Hepatocyte (in vitro differentiated cells): ENCODE results near the gene DDX52. TPM values are rescaled to one million over a fixed set of nuclear protein-coding genes. Genes with fewer than 3 reads are reported as not detected.
"Not testable (repeated sequence)": the region's sequence is repeated elsewhere in the genome, so short reads cannot be mapped to it uniquely, and the experiment has no call there.

Source experiments
- DNase-seq: peaks from one replicate; pipeline ENCODE4 v3.0.0-alpha.2; 2016; ENCODE audit warnings: low spot score
- H2AFZ ChIP-seq: fragments of 200-600 bp; sonication (generic); 2 replicates; pipeline ENCODE4 v1.6.0; 2016; ENCODE audit warnings: antibody characterized with exemption, mild to moderate bottlenecking
- H3K27ac ChIP-seq: fragments of 200-600 bp; sonication (generic); 2 replicates; pipeline ENCODE4 v1.5.1; 2016; ENCODE audit warnings: mild to moderate bottlenecking
- H3K27me3 ChIP-seq: fragments of 200-600 bp; sonication (generic); 2 replicates; pipeline ENCODE4 v1.6.1; 2016
- H3K36me3 ChIP-seq: fragments of 200-600 bp; sonication (generic); replicated peaks from 2 replicates; pipeline ENCODE4 v1.5.1; 2016; ENCODE audit warnings: low read depth; ENCODE audit not compliant: insufficient read depth
- H3K4me1 ChIP-seq: fragments of 200-600 bp; sonication (generic); 2 replicates; pipeline ENCODE4 v1.5.1; 2016; ENCODE audit warnings: mild to moderate bottlenecking, moderate library complexity; ENCODE audit not compliant: insufficient read depth
- H3K4me2 ChIP-seq: fragments of 200-600 bp; sonication (generic); 2 replicates; pipeline ENCODE4 v1.6.0; 2016
- H3K4me3 ChIP-seq: fragments of 200-600 bp; sonication (generic); 2 replicates; pipeline ENCODE4 v1.5.1; 2016; ENCODE audit warnings: mild to moderate bottlenecking
- H3K79me2 ChIP-seq: fragments of 200-600 bp; sonication (generic); 2 replicates; pipeline ENCODE4 v1.6.0; 2017; ENCODE audit warnings: mild to moderate bottlenecking
- H3K9me2 ChIP-seq: fragments of 200-600 bp; sonication (generic); replicated peaks from 2 replicates; pipeline ENCODE4 v1.6.0; 2017; ENCODE audit warnings: mild to moderate bottlenecking; ENCODE audit not compliant: insufficient read depth
- H3K9me3 ChIP-seq: fragments of 200-600 bp; sonication (generic); 2 replicates; pipeline ENCODE4 v1.5.1; 2016; ENCODE audit warnings: low read depth, mild to moderate bottlenecking
- H4K20me1 ChIP-seq: fragments of 200-600 bp; sonication (generic); 2 replicates; pipeline ENCODE4 v1.6.0; 2016; ENCODE audit warnings: mild to moderate bottlenecking; ENCODE audit not compliant: insufficient read depth, poor library complexity, severe bottlenecking
- CTCF ChIP-seq: fragments of 200-600 bp; sonication (generic); IDR thresholded peaks from 2 replicates; pipeline ENCODE4 v1.5.1; 2016; ENCODE audit warnings: antibody characterized with exemption, mild to moderate bottlenecking; ENCODE audit not compliant: poor library complexity
- EZH2 ChIP-seq: fragments of 200-600 bp; sonication (generic); IDR thresholded peaks from 2 replicates; pipeline ENCODE4 v1.6.1; 2016; ENCODE audit warnings: antibody characterized with exemption, mild to moderate bottlenecking, borderline replicate concordance
- EZH2phosphoT487 ChIP-seq: fragments of 200-600 bp; sonication (generic); IDR thresholded peaks from one replicate; pipeline ENCODE4 v1.6.1; 2018; ENCODE audit warnings: antibody characterized with exemption, mild to moderate bottlenecking, low read depth, moderate library complexity; ENCODE audit not compliant: unreplicated experiment, severe bottlenecking
- WGBS: methylation state at CpG from one replicate; pipeline ENCODE4 v1.1.6; 2016; ENCODE audit warnings: low lambda C conversion rate; ENCODE audit errors: missing lambda C conversion rate; 5-methylcytosine and 5-hydroxymethylcytosine counted together
- polyA plus RNA-seq: library from polyadenylated mRNA; unstranded; fragments of >200 nt; fragmentation: Nextera tagmentation; extraction: Ambion mirVana; gene quantifications from 2 replicates; pipeline ENCODE4 v1.2.1, GENCODE V29; 2016
- total RNA-seq: library from RNA; depleted of rRNA; stranded (reverse); fragments of >200 nt; gene quantifications from 2 replicates; pipeline ENCODE4 v1.2.3, GENCODE V29; 2014

Gene DDX52
- total and polyA plus RNA-seq, 2 experiments from 2014 or later, result 31.0 to 45.7 TPM

DNA sequence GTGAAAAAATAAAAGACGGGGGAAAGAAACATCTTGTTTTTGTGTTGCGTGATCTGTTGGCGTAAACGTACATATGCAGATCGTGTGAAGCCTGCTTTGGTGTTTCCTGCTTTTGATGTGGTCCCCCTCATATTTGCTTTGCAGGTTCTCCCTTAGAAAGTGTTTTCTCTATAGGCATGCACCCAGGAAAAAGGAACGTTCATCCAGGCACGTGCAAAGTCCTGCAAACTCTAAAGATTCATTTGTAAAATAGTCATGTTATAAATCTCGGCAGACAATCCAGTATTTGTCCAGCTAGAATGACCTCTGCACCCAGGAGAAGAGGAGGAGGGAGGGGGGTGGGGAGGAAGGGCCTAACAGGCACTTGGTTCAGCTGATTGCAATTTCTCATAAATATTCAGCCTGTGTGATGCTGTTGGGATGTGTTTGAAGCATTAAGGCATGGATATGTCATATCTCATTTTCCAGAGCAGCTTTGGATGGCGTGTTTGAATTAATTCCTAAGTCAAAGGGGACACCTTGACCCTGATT, 40.3 kb upstream of the DDX52 start:
- Histone ChIP-seq H3K27ac (peak overlapping the region; percentile 91), H3K4me1 (peaks cover 16% of the 10 kb centered on the region), H3K4me3 (no peak overlapping the region), H3K36me3 (no peaks in the 10 kb centered on the region), H3K27me3 (no peaks in the 10 kb centered on the region), H3K9me2 (no peaks in the 10 kb centered on the region), H3K79me2 (no peaks in the 10 kb centered on the region), H3K9me3 (no peaks in the 10 kb centered on the region), H4K20me1 (no peaks in the 10 kb centered on the region), H2AFZ (no peak overlapping the region), H3K4me2 (no peak overlapping the region)
- 51% methylated on average over 9 of the region's 9 CpGs for WGBS
- no peak for TF ChIP-seq CTCF
- no peak for TF ChIP-seq EZH2
- no peak for TF ChIP-seq EZH2phosphoT487
- no peak for DNase-seq

DNA sequence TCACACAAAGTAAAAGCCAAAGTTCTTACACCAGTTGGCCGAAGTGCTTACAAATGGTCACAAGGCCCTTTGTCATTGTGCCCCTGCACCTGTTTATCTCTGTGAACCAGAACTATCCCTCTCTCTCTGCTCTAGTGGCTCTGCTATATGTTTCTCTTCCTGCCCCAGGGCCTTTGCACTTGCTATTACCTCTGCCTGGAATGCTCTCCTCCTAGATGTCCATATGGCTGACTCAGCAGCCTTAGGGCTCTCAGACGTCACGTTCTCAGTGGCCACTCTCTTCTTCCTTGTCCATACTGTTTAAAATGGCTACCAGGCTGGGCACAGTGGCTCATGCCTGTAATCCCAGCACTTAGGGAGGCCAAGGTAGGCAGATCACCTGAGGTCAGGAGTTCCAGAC, 38.8 kb upstream of the DDX52 start:
- H3K9me2 ChIP-seq, result no peaks in the 10 kb centered on the region
- no peak for DNase-seq
- H3K4me1 ChIP-seq, result peaks cover 19% of the 10 kb centered on the region
- H3K27me3 ChIP-seq, result no peaks in the 10 kb centered on the region
- H3K36me3 ChIP-seq, result no peaks in the 10 kb centered on the region
- H3K4me3 ChIP-seq, result no peak overlapping the region
- no peaks in the 10 kb centered on the region for H4K20me1 ChIP-seq
- no peak overlapping the region for H2AFZ ChIP-seq
- H3K9me3 ChIP-seq, result no peaks in the 10 kb centered on the region
- no peaks in the 10 kb centered on the region for H3K79me2 ChIP-seq
- peak overlapping the region; percentile 60 for H3K27ac ChIP-seq
- 96% methylated on average over 3 of the region's 3 CpGs for WGBS
- H3K4me2 ChIP-seq, result no peak overlapping the region
- TF ChIP-seq CTCF (no peak), EZH2 (no peak)

- WGBS, result 95% methylated on average over 1 of the region's 2 CpGs
- not testable (repeated sequence) for H3K4me2 ChIP-seq, H4K20me1 ChIP-seq, H3K36me3 ChIP-seq, H3K9me2 ChIP-seq, H3K9me3 ChIP-seq, H2AFZ ChIP-seq, H3K27me3 ChIP-seq, H3K79me2 ChIP-seq, H3K27ac ChIP-seq, DNase-seq, H3K4me3 ChIP-seq
- H3K4me1 ChIP-seq, result peaks cover 30% of the 10 kb centered on the region
These were observed 36.7 kb upstream of the DDX52 start for GRCh38 chr17:37679995-37680394.

- TF ChIP-seq CTCF (no peak), EZH2phosphoT487 (no peak)
- no peaks in the 10 kb centered on the region for H3K27me3 ChIP-seq
- no peak overlapping the region for H3K4me3 ChIP-seq
- DNase-seq, result no peak
- peak overlapping the region; percentile 98 for H3K27ac ChIP-seq
- no peaks in the 10 kb centered on the region for H4K20me1 ChIP-seq
- no peaks in the 10 kb centered on the region for H3K9me3 ChIP-seq
- no peaks in the 10 kb centered on the region for H3K9me2 ChIP-seq
- H2AFZ ChIP-seq, result no peak overlapping the region
- no peaks in the 10 kb centered on the region for H3K79me2 ChIP-seq
- WGBS, result 81% methylated on average over 1 of the region's 1 CpG
- peaks cover 17% of the 10 kb centered on the region for H3K4me1 ChIP-seq
- no peak overlapping the region for H3K4me2 ChIP-seq
- no peaks in the 10 kb centered on the region for H3K36me3 ChIP-seq
These were observed 34.8 kb upstream of the DDX52 start for GRCh38 chr17:37678036-37678435.
